ENCODE results near the gene LEPROT.
"Not testable (repeated sequence)": the region's sequence is repeated elsewhere in the genome, so short reads cannot be mapped to it uniquely, and the experiment has no call there.

Gene LEPROT

GRCh38 chr1:65437616-65438015 is 17.1 kb downstream of the LEPROT start:
- DNase-seq (ENCODE audit: low spot score), result no peak

GRCh38 chr1:65440322-65440900 is 19.9 kb downstream of the LEPROT start:
- no peak for DNase-seq (ENCODE audit: low spot score)

GRCh38 chr1:65440915-65441314 is 20.4 kb downstream of the LEPROT start:
- no peak for DNase-seq (ENCODE audit: low spot score)

GRCh38 chr1:65441464-65441863 is 21.0 kb downstream of the LEPROT start:
- no peak for DNase-seq (ENCODE audit: low spot score)

GRCh38 chr1:65442442-65442841 is 22.0 kb downstream of the LEPROT start:
- no peak for DNase-seq (ENCODE audit: low spot score)

GRCh38 chr1:65443647-65444046 is 23.2 kb downstream of the LEPROT start:
- no peak for DNase-seq (ENCODE audit: low spot score)

GRCh38 chr1:65444128-65444640 is 23.7 kb downstream of the LEPROT start:
- DNase-seq (ENCODE audit: low spot score), result no peak

GRCh38 chr1:65445837-65446236 is 25.4 kb downstream of the LEPROT start:
- no peak for DNase-seq (ENCODE audit: low spot score)

GRCh38 chr1:65449214-65449823 is 28.9 kb downstream of the LEPROT start:
- DNase-seq (ENCODE audit: low spot score), result no peak

GRCh38 chr1:65455678-65456077 is 35.2 kb downstream of the LEPROT start:
- DNase-seq (ENCODE audit: low spot score), result not testable (repeated sequence)

- DNase-seq (ENCODE audit: low spot score), result no peak
These were observed 36.0 kb downstream of the LEPROT start for GRCh38 chr1:65456481-65456880.

GRCh38 chr1:65457868-65458267 is 37.4 kb downstream of the LEPROT start:
- no peak for DNase-seq (ENCODE audit: low spot score)

- no peak for DNase-seq (ENCODE audit: low spot score)
These were observed 38.4 kb downstream of the LEPROT start for GRCh38 chr1:65458730-65459396.

- DNase-seq (ENCODE audit: low spot score), result no peak
These were observed 38.9 kb downstream of the LEPROT start for GRCh38 chr1:65459397-65459768.

- not testable (repeated sequence) for DNase-seq (ENCODE audit: low spot score)
These were observed 45.4 kb downstream of the LEPROT start for GRCh38 chr1:65465837-65466236.

- DNase-seq (ENCODE audit: low spot score), result peak; percentile 73
These were observed 47.1 kb downstream of the LEPROT start for GRCh38 chr1:65467536-65467935.

- DNase-seq (ENCODE audit: low spot score), result no peak
These were observed 48.8 kb downstream of the LEPROT start for GRCh38 chr1:65469126-65469888.

- no peak for DNase-seq (ENCODE audit: low spot score)
These were observed 49.4 kb downstream of the LEPROT start for GRCh38 chr1:65469889-65470340.

- no peak for DNase-seq (ENCODE audit: low spot score)
These were observed 50.3 kb downstream of the LEPROT start for GRCh38 chr1:65470766-65471165.

GRCh38 chr1:65471213-65471833 is 50.9 kb downstream of the LEPROT start:
- no peak for DNase-seq (ENCODE audit: low spot score)

GRCh38 chr1:65471861-65472332 is 51.4 kb downstream of the LEPROT start:
- DNase-seq (ENCODE audit: low spot score), result no peak

- no peak for DNase-seq (ENCODE audit: low spot score)
These were observed 55.9 kb downstream of the LEPROT start for GRCh38 chr1:65476327-65476726.

Data from LoVo (cell line).